T-helper 2 cell treated with Interferon-gamma antibody and Interleukin-4, amounts not matched to agents 5 μg/mL and 100 μg/mL, for 36 hours (primary cell): ENCODE measurements around the gene LRRC71.

Source experiments
- DNase-seq: peaks from one replicate; pipeline ENCODE4 v3.0.0; 2021; ENCODE audit warnings: low spot score
- H3K27ac Mint-ChIP-seq: one replicate; pipeline ENCODE4 v1.8.0; 2021; ENCODE audit warnings: mild to moderate bottlenecking, mixed read lengths
- H3K27me3 Mint-ChIP-seq: one replicate; pipeline ENCODE4 v1.8.0; 2021; ENCODE audit warnings: low read depth, mixed read lengths
- H3K36me3 Mint-ChIP-seq: one replicate; pipeline ENCODE4 v1.8.0; 2021; ENCODE audit warnings: low read depth, mixed read lengths
- H3K4me1 Mint-ChIP-seq: one replicate; pipeline ENCODE4 v1.8.0; 2021; ENCODE audit warnings: low read depth, mixed read lengths
- H3K4me3 Mint-ChIP-seq: one replicate; pipeline ENCODE4 v1.8.0; 2022; ENCODE audit warnings: mild to moderate bottlenecking, moderate library complexity, mixed read lengths
- H3K9me3 Mint-ChIP-seq: one replicate; pipeline ENCODE4 v1.8.0; 2021; ENCODE audit warnings: mixed read lengths

The LRRC71 gene

GRCh38 chr1:156947818-156948525 lies 27.5 kb downstream of the LRRC71 start:
- Mint-ChIP-seq H3K27me3 (no peaks in the 10 kb centered on the region), H3K4me3 (no peak overlapping the region), H3K36me3 (peaks cover 3% of the 10 kb centered on the region), H3K9me3 (no peaks in the 10 kb centered on the region), H3K27ac (no peak overlapping the region), H3K4me1 (no peaks in the 10 kb centered on the region)
- no peak for DNase-seq

GRCh38 chr1:156948708-156949107 lies 28.3 kb downstream of the LRRC71 start:
- Mint-ChIP-seq H3K4me3 (no peak overlapping the region), H3K4me1 (no peaks in the 10 kb centered on the region), H3K27ac (no peak overlapping the region), H3K27me3 (no peaks in the 10 kb centered on the region), H3K36me3 (peaks cover 3% of the 10 kb centered on the region), H3K9me3 (no peaks in the 10 kb centered on the region)
- no peak for DNase-seq

GRCh38 chr1:156949127-156949526 lies 28.7 kb downstream of the LRRC71 start:
- Mint-ChIP-seq H3K4me1 (no peaks in the 10 kb centered on the region), H3K9me3 (no peaks in the 10 kb centered on the region), H3K36me3 (peaks cover 3% of the 10 kb centered on the region), H3K27ac (no peak overlapping the region), H3K27me3 (no peaks in the 10 kb centered on the region), H3K4me3 (no peak overlapping the region)
- no peak for DNase-seq

GRCh38 chr1:156951371-156951770 lies 30.9 kb downstream of the LRRC71 start:
- no peak for DNase-seq
- no peaks in the 10 kb centered on the region for H3K4me1 Mint-ChIP-seq
- no peak overlapping the region for H3K4me3 Mint-ChIP-seq
- no peaks in the 10 kb centered on the region for H3K27me3 Mint-ChIP-seq
- H3K9me3 Mint-ChIP-seq: no peaks in the 10 kb centered on the region
- H3K27ac Mint-ChIP-seq: no peak overlapping the region
- H3K36me3 Mint-ChIP-seq: peaks cover 3% of the 10 kb centered on the region

- peaks cover 7% of the 10 kb centered on the region for H3K4me1 Mint-ChIP-seq
- no peak overlapping the region for H3K4me3 Mint-ChIP-seq
- H3K9me3 Mint-ChIP-seq: no peaks in the 10 kb centered on the region
- DNase-seq: no peak
- no peak overlapping the region for H3K27ac Mint-ChIP-seq
- H3K27me3 Mint-ChIP-seq: peaks cover under 1% of the 10 kb centered on the region
- peaks cover 10% of the 10 kb centered on the region for H3K36me3 Mint-ChIP-seq
Measured at GRCh38 chr1:156953571-156953970, 33.1 kb downstream of the LRRC71 start.

- peaks cover 4% of the 10 kb centered on the region for H3K27me3 Mint-ChIP-seq
- no peak overlapping the region for H3K27ac Mint-ChIP-seq
- no peaks in the 10 kb centered on the region for H3K9me3 Mint-ChIP-seq
- DNase-seq: no peak
- peaks cover 15% of the 10 kb centered on the region for H3K36me3 Mint-ChIP-seq
- H3K4me3 Mint-ChIP-seq: no peak overlapping the region
- H3K4me1 Mint-ChIP-seq: peaks cover 14% of the 10 kb centered on the region
Measured at GRCh38 chr1:156956333-156956732, 35.9 kb downstream of the LRRC71 start.

GRCh38 chr1:156957634-156958033 lies 37.2 kb downstream of the LRRC71 start:
- DNase-seq: no peak
- Mint-ChIP-seq H3K27ac (no peak overlapping the region), H3K4me3 (no peak overlapping the region), H3K9me3 (no peaks in the 10 kb centered on the region), H3K4me1 (peaks cover 24% of the 10 kb centered on the region), H3K27me3 (peaks cover 6% of the 10 kb centered on the region), H3K36me3 (peaks cover 22% of the 10 kb centered on the region)

- Mint-ChIP-seq H3K36me3 (peaks cover 22% of the 10 kb centered on the region), H3K4me3 (no peak overlapping the region), H3K27me3 (peaks cover 6% of the 10 kb centered on the region), H3K9me3 (no peaks in the 10 kb centered on the region), H3K4me1 (peaks cover 29% of the 10 kb centered on the region), H3K27ac (no peak overlapping the region)
- no peak for DNase-seq
Measured at GRCh38 chr1:156958247-156958714, 37.8 kb downstream of the LRRC71 start.

- H3K36me3 Mint-ChIP-seq: peaks cover 28% of the 10 kb centered on the region
- DNase-seq: no peak
- H3K27me3 Mint-ChIP-seq: peaks cover 7% of the 10 kb centered on the region
- H3K27ac Mint-ChIP-seq: no peak overlapping the region
- peaks cover 40% of the 10 kb centered on the region for H3K4me1 Mint-ChIP-seq
- H3K9me3 Mint-ChIP-seq: peaks cover 7% of the 10 kb centered on the region
- no peak overlapping the region for H3K4me3 Mint-ChIP-seq
Measured at GRCh38 chr1:156959414-156959813, 39.0 kb downstream of the LRRC71 start.

GRCh38 chr1:156959925-156960324 lies 39.5 kb downstream of the LRRC71 start:
- H3K27ac Mint-ChIP-seq: no peak overlapping the region
- no peak for DNase-seq
- H3K4me3 Mint-ChIP-seq: no peak overlapping the region
- peaks cover 28% of the 10 kb centered on the region for H3K36me3 Mint-ChIP-seq
- H3K9me3 Mint-ChIP-seq: peaks cover 7% of the 10 kb centered on the region
- peaks cover 8% of the 10 kb centered on the region for H3K27me3 Mint-ChIP-seq
- H3K4me1 Mint-ChIP-seq: peaks cover 41% of the 10 kb centered on the region

- no peak overlapping the region for H3K27ac Mint-ChIP-seq
- H3K4me1 Mint-ChIP-seq: peaks cover 41% of the 10 kb centered on the region
- H3K27me3 Mint-ChIP-seq: peaks cover 26% of the 10 kb centered on the region
- DNase-seq: peak; percentile 10
- H3K36me3 Mint-ChIP-seq: peaks cover 28% of the 10 kb centered on the region
- H3K4me3 Mint-ChIP-seq: peak overlapping the region; percentile 44
- peaks cover 7% of the 10 kb centered on the region for H3K9me3 Mint-ChIP-seq
Measured at GRCh38 chr1:156961709-156962108, 41.3 kb downstream of the LRRC71 start.

GRCh38 chr1:156963621-156964020 lies 43.2 kb downstream of the LRRC71 start:
- Mint-ChIP-seq H3K27ac (peak overlapping the region; percentile 62), H3K4me1 (peaks cover 33% of the 10 kb centered on the region), H3K4me3 (peak overlapping the region; percentile 90), H3K36me3 (peaks cover 20% of the 10 kb centered on the region), H3K27me3 (peaks cover 34% of the 10 kb centered on the region), H3K9me3 (peaks cover 7% of the 10 kb centered on the region)
- peak; percentile 7 for DNase-seq

- no peak for DNase-seq
- H3K27ac Mint-ChIP-seq: no peak overlapping the region
Measured at GRCh38 chr1:156964441-156964840, 44.0 kb downstream of the LRRC71 start.

GRCh38 chr1:156969496-156969895 lies 49.1 kb downstream of the LRRC71 start:
- Mint-ChIP-seq H3K27me3 (peaks cover 53% of the 10 kb centered on the region), H3K27ac (no peak overlapping the region), H3K4me3 (no peak overlapping the region), H3K4me1 (no peaks in the 10 kb centered on the region), H3K9me3 (no peaks in the 10 kb centered on the region), H3K36me3 (no peaks in the 10 kb centered on the region)
- DNase-seq: no peak

More at GRCh38 chr1:156964441-156964840, 44.0 kb downstream of the LRRC71 start:
- Mint-ChIP-seq H3K4me1 (peaks cover 28% of the 10 kb centered on the region), H3K4me3 (no peak overlapping the region), H3K27me3 (peaks cover 34% of the 10 kb centered on the region), H3K36me3 (peaks cover 15% of the 10 kb centered on the region), H3K9me3 (peaks cover 7% of the 10 kb centered on the region)

- H3K27ac Mint-ChIP-seq: no peak overlapping the region
- no peak for DNase-seq
- no peaks in the 10 kb centered on the region for H3K9me3 Mint-ChIP-seq
- no peak overlapping the region for H3K4me3 Mint-ChIP-seq
- H3K27me3 Mint-ChIP-seq: peaks cover 54% of the 10 kb centered on the region
- H3K4me1 Mint-ChIP-seq: no peaks in the 10 kb centered on the region
- no peaks in the 10 kb centered on the region for H3K36me3 Mint-ChIP-seq
Measured at GRCh38 chr1:156970017-156970416, 49.6 kb downstream of the LRRC71 start.
